ENCODE data around the gene MTCL1. TPM values are rescaled to one million over a fixed set of nuclear protein-coding genes. Genes with fewer than 3 reads are reported as not detected.

The MTCL1 gene
- total and polyA plus RNA-seq, 4 donors = 0.65 to 5.4 (median 1.4) TPM

DNA sequence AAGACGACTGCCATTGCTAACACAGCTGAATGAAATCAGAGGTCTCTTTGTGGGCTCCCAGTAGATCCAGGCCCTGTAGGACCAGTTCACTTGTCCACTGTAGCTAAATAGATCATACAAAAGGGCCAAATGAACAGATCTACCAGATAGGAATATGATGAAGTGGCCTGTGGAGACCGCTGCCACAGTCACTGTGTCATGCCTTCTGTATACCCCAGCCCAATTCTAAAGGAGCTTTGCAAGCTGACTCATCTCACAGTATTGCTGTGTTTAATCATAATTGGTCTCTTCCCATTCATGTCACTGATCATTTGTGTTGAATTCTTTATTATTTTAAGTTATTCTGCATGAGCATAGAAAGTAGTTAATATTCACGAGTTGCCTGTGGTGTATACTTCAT lies 125.8 kb downstream of the MTCL1 start:
- Histone ChIP-seq H3K4me1 (ENCODE audit: control insufficient read depth in 4 of 4, insufficient read depth in 4 of 4, low read length in 3 of 4) (no peaks in the 10 kb centered on the region), H3K9ac (ENCODE audit: low read depth in 1 of 2, low read length in 2 of 2) (no peak overlapping the region), H3K27ac (ENCODE audit: low read depth in 1 of 2, low read length in 2 of 2) (no peak overlapping the region), H3K9me3 (ENCODE audit: control insufficient read depth in 4 of 4, low read length in 3 of 4) (no peaks in the 10 kb centered on the region), H3K36me3 (ENCODE audit: control insufficient read depth in 4 of 4, insufficient read depth in 3 of 4, low read depth in 1 of 4, low read length in 3 of 4) (no peaks in the 10 kb centered on the region), H3K27me3 (ENCODE audit: control insufficient read depth in 4 of 4, insufficient read depth in 4 of 4, low read length in 3 of 4) (no peaks in the 10 kb centered on the region), H3K4me3 (ENCODE audit: low read depth in 1 of 3, low read length in 3 of 3) (no peak overlapping the region)
- DNase-seq (ENCODE audit: low spot score) = no peak
- TF ChIP-seq RXRA (IDR thresholded peaks at IDR 0.05) (no peak), SP1 (IDR thresholded peaks at IDR 0.05) (no peak), FOXA2 (IDR thresholded peaks at IDR 0.05) (no peak), GABPA (IDR thresholded peaks at IDR 0.05 in 1 of 2, conservative IDR thresholded peaks at IDR 0.05 in 1 of 2) (no peak), HNF4A (conservative IDR thresholded peaks at IDR 0.05) (no peak), RAD21 (IDR thresholded peaks at IDR 0.05) (no peak), HNF4G (IDR thresholded peaks at IDR 0.05) (no peak), JUND (IDR thresholded peaks at IDR 0.05) (no peak), TAF1 (conservative IDR thresholded peaks at IDR 0.05) (no peak), NR2F2 (IDR thresholded peaks at IDR 0.05) (no peak), EGR1 (IDR thresholded peaks at IDR 0.05; ENCODE audit: low read depth in 2 of 2) (no peak), YY1 (IDR thresholded peaks at IDR 0.05) (no peak), FOXA1 (IDR thresholded peaks at IDR 0.05) (no peak)
- TF ChIP-seq, protein P1, sequence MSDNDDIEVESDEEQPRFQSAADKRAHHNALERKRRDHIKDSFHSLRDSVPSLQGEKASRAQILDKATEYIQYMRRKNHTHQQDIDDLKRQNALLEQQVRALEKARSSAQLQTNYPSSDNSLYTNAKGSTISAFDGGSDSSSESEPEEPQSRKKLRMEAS (IDR thresholded peaks at IDR 0.05) = no peak
- TF ChIP-seq, protein P2, sequence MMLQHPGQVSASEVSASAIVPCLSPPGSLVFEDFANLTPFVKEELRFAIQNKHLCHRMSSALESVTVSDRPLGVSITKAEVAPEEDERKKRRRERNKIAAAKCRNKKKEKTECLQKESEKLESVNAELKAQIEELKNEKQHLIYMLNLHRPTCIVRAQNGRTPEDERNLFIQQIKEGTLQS (IDR thresholded peaks at IDR 0.05) = no peak
- TF ChIP-seq, protein P3, sequence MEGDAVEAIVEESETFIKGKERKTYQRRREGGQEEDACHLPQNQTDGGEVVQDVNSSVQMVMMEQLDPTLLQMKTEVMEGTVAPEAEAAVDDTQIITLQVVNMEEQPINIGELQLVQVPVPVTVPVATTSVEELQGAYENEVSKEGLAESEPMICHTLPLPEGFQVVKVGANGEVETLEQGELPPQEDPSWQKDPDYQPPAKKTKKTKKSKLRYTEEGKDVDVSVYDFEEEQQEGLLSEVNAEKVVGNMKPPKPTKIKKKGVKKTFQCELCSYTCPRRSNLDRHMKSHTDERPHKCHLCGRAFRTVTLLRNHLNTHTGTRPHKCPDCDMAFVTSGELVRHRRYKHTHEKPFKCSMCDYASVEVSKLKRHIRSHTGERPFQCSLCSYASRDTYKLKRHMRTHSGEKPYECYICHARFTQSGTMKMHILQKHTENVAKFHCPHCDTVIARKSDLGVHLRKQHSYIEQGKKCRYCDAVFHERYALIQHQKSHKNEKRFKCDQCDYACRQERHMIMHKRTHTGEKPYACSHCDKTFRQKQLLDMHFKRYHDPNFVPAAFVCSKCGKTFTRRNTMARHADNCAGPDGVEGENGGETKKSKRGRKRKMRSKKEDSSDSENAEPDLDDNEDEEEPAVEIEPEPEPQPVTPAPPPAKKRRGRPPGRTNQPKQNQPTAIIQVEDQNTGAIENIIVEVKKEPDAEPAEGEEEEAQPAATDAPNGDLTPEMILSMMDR (IDR thresholded peaks at IDR 0.05; ENCODE audit: low read depth, low read length, missing input control) = no peak
- TF ChIP-seq, protein P4, sequence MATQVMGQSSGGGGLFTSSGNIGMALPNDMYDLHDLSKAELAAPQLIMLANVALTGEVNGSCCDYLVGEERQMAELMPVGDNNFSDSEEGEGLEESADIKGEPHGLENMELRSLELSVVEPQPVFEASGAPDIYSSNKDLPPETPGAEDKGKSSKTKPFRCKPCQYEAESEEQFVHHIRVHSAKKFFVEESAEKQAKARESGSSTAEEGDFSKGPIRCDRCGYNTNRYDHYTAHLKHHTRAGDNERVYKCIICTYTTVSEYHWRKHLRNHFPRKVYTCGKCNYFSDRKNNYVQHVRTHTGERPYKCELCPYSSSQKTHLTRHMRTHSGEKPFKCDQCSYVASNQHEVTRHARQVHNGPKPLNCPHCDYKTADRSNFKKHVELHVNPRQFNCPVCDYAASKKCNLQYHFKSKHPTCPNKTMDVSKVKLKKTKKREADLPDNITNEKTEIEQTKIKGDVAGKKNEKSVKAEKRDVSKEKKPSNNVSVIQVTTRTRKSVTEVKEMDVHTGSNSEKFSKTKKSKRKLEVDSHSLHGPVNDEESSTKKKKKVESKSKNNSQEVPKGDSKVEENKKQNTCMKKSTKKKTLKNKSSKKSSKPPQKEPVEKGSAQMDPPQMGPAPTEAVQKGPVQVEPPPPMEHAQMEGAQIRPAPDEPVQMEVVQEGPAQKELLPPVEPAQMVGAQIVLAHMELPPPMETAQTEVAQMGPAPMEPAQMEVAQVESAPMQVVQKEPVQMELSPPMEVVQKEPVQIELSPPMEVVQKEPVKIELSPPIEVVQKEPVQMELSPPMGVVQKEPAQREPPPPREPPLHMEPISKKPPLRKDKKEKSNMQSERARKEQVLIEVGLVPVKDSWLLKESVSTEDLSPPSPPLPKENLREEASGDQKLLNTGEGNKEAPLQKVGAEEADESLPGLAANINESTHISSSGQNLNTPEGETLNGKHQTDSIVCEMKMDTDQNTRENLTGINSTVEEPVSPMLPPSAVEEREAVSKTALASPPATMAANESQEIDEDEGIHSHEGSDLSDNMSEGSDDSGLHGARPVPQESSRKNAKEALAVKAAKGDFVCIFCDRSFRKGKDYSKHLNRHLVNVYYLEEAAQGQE (IDR thresholded peaks at IDR 0.05) = no peak
- TF ChIP-seq, protein P5, sequence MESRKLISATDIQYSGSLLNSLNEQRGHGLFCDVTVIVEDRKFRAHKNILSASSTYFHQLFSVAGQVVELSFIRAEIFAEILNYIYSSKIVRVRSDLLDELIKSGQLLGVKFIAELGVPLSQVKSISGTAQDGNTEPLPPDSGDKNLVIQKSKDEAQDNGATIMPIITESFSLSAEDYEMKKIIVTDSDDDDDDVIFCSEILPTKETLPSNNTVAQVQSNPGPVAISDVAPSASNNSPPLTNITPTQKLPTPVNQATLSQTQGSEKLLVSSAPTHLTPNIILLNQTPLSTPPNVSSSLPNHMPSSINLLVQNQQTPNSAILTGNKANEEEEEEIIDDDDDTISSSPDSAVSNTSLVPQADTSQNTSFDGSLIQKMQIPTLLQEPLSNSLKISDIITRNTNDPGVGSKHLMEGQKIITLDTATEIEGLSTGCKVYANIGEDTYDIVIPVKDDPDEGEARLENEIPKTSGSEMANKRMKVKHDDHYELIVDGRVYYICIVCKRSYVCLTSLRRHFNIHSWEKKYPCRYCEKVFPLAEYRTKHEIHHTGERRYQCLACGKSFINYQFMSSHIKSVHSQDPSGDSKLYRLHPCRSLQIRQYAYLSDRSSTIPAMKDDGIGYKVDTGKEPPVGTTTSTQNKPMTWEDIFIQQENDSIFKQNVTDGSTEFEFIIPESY (IDR thresholded peaks at IDR 0.05) = no peak
- 82% methylated on average over 3 of the region's 3 CpGs for WGBS
